Sigmoid colon (tissue), 7 donors: Measurements from ENCODE around the gene RARS2. TPM values are rescaled to one million over a fixed set of nuclear protein-coding genes. Genes with fewer than 3 reads are reported as not detected.

ENCODE experiments used
- DNase-seq: peaks from one replicate; pipeline ENCODE4 v3.0.0-alpha.2; 2019
- H3K27ac ChIP-seq, 4 donors: fragments of 200-600 bp; sonication (generic); one replicate each; pipeline ENCODE4 v1.5.1; 2016 to 2019; ENCODE audit warnings: mild to moderate bottlenecking in 1 of 4
- H3K27me3 ChIP-seq, 3 donors: fragments of 200-600 bp; sonication (generic); one replicate each; pipeline ENCODE4 v1.5.1; 2019; ENCODE audit warnings: mild to moderate bottlenecking in 1 of 3
- H3K36me3 ChIP-seq, 4 donors: fragments of 200-600 bp; sonication (generic); one replicate each; pipeline ENCODE4 v1.5.1; 2016 to 2019
- H3K4me1 ChIP-seq, 4 donors: fragments of 200-600 bp; sonication (generic); one replicate each; pipeline ENCODE4 v1.5.1; 2017 to 2019
- H3K4me3 ChIP-seq, 4 donors: fragments of 200-600 bp; sonication (generic); one replicate each; pipeline ENCODE4 v1.5.1; 2017 to 2019; ENCODE audit warnings: mild to moderate bottlenecking in 2 of 4, moderate library complexity in 1 of 4
- H3K9me3 ChIP-seq, 4 donors: fragments of 200-600 bp in 3 of 4; sonication (generic) in 3 of 4; one replicate each; pipeline versions ENCODE4 v1.5.1 to v1.6.1; 2013 to 2019
- CTCF ChIP-seq, 4 experiments: fragments of 450-650 bp in 3 of 4; fragments of 200-600 bp in 1 of 4; IDR thresholded peaks; one replicate each; pipeline ENCODE4 v1.5.1; 2016 to 2019; ENCODE audit warnings: antibody characterized with exemption in 4 of 4, mild to moderate bottlenecking in 3 of 4, moderate library complexity in 2 of 4
- EP300 ChIP-seq, 4 donors: sonication (generic); formaldehyde crosslinking; IDR thresholded peaks; one replicate each; pipeline ENCODE4 v1.6.1; 2017; ENCODE audit warnings: antibody characterized with exemption in 4 of 4
- POLR2A ChIP-seq, 2 donors: fragments of 450-650 bp; IDR thresholded peaks; one replicate each; pipeline ENCODE4 v1.6.1; 2016; ENCODE audit warnings: antibody characterized with exemption in 2 of 2, mild to moderate bottlenecking in 2 of 2, moderate library complexity in 2 of 2
- POLR2AphosphoS5 ChIP-seq, 4 donors: sonication (generic); formaldehyde crosslinking; IDR thresholded peaks; one replicate each; pipeline ENCODE4 v1.6.1; 2017; ENCODE audit warnings: antibody characterized with exemption in 4 of 4
- WGBS, 2 donors: extraction: QIAGEN DNeasy Blood & Tissue Kit; methylation state at CpG; one replicate each; pipeline ENCODE4 v1.1.7; 2013; 5-methylcytosine and 5-hydroxymethylcytosine counted together
- intact Hi-C: fragments of 100-400 bp; cut with DNase I; formaldehyde crosslinking; loops from one replicate; pipeline ENCODE4 v1.15.1; 2023
- polyA plus RNA-seq, 3 donors: library from polyadenylated mRNA; stranded (reverse); fragments of 200-250 nt; gene quantifications; one replicate each; pipeline ENCODE4 v1.2.3, GENCODE V29; 2013
- total RNA-seq, 4 donors: library from RNA; depleted of rRNA; stranded (reverse); fragments of >200 nt; gene quantifications; one replicate each; pipeline ENCODE4 v1.1.0, GENCODE V29; 2016
- donor health status: healthy with polysubstance abuse.
- donor health status: Bipolar disorder and iron deficiency.
- donor health status: healthy.

The RARS2 gene
- total and polyA plus RNA-seq, 7 donors: 18.3 to 34.2 (median 20.7) TPM

- intact Hi-C loops: no loop called here
- no peaks in the 10 kb centered on the region for H3K9me3 ChIP-seq
- TF ChIP-seq EP300 (IDR thresholded peaks at IDR 0.05): no peak
- TF ChIP-seq POLR2A (IDR thresholded peaks at IDR 0.05): no peak
- no peak for TF ChIP-seq CTCF (IDR thresholded peaks at IDR 0.05)
- no peak for TF ChIP-seq POLR2AphosphoS5 (IDR thresholded peaks at IDR 0.05)
- no peak overlapping the region for H3K27ac ChIP-seq
- H3K4me1 ChIP-seq: no peaks in the 10 kb centered on the region
- no peak for DNase-seq
- H3K36me3 ChIP-seq: peaks cover 0 to 52% (median 5%) of the 10 kb centered on the region in 4 donors
- 77 to 86% methylated on average over 1 of the region's 1 CpG for WGBS, 2 donors
- H3K4me3 ChIP-seq: no peak overlapping the region
- H3K27me3 ChIP-seq: no peaks in the 10 kb centered on the region
Measured at GRCh38 chr6:87544474-87544735, 45.4 kb downstream of the RARS2 start.

GRCh38 chr6:87543696-87544473 is 45.9 kb downstream of the RARS2 start:
- Histone ChIP-seq H3K27me3 (no peaks in the 10 kb centered on the region), H3K9me3 (no peaks in the 10 kb centered on the region), H3K27ac (no peak overlapping the region), H3K4me3 (no peak overlapping the region), H3K4me1 (no peaks in the 10 kb centered on the region), H3K36me3 (peaks cover 0 to 52% (median 5%) of the 10 kb centered on the region in 4 donors)
- WGBS, 2 donors: 89 to 94% methylated on average over 4 of the region's 4 CpGs
- no peak for DNase-seq
- no peak for TF ChIP-seq EP300 (IDR thresholded peaks at IDR 0.05)
- no peak for TF ChIP-seq CTCF (IDR thresholded peaks at IDR 0.05)
- no peak for TF ChIP-seq POLR2A (IDR thresholded peaks at IDR 0.05)
- no peak for TF ChIP-seq POLR2AphosphoS5 (IDR thresholded peaks at IDR 0.05)
- intact Hi-C loops: no loop called here

- H3K27ac ChIP-seq: no peak overlapping the region
- 95 to 99% methylated on average over 2 of the region's 2 CpGs for WGBS, 2 donors
- no peaks in the 10 kb centered on the region for H3K27me3 ChIP-seq
- H3K4me1 ChIP-seq: no peaks in the 10 kb centered on the region
- TF ChIP-seq CTCF (IDR thresholded peaks at IDR 0.05): no peak
- no peak for TF ChIP-seq EP300 (IDR thresholded peaks at IDR 0.05)
- TF ChIP-seq POLR2A (IDR thresholded peaks at IDR 0.05): no peak
- no peak for TF ChIP-seq POLR2AphosphoS5 (IDR thresholded peaks at IDR 0.05)
- intact Hi-C loops: no loop called here
- no peak overlapping the region for H3K4me3 ChIP-seq
- H3K36me3 ChIP-seq: peaks cover 0 to 46% (median 5%) of the 10 kb centered on the region in 4 donors
- H3K9me3 ChIP-seq: no peaks in the 10 kb centered on the region
- DNase-seq: no peak
Measured at GRCh38 chr6:87541744-87542143, 48.0 kb downstream of the RARS2 start.

- no peak overlapping the region for H3K27ac ChIP-seq
- intact Hi-C loops: no loop called here
- H3K9me3 ChIP-seq: no peaks in the 10 kb centered on the region
- TF ChIP-seq CTCF (IDR thresholded peaks at IDR 0.05): no peak
- no peak for TF ChIP-seq POLR2A (IDR thresholded peaks at IDR 0.05)
- TF ChIP-seq POLR2AphosphoS5 (IDR thresholded peaks at IDR 0.05): no peak
- TF ChIP-seq EP300 (IDR thresholded peaks at IDR 0.05): no peak
- no peak for DNase-seq
- no peaks in the 10 kb centered on the region for H3K4me1 ChIP-seq
- H3K27me3 ChIP-seq: no peaks in the 10 kb centered on the region
- 100% methylated on average over 1 of the region's 1 CpG for WGBS, 2 donors
- no peak overlapping the region for H3K4me3 ChIP-seq
- H3K36me3 ChIP-seq: peaks cover 0 to 46% (median 5%) of the 10 kb centered on the region in 4 donors
Measured at GRCh38 chr6:87541041-87541440, 48.7 kb downstream of the RARS2 start.

- Histone ChIP-seq H3K27ac (no peak overlapping the region), H3K9me3 (no peaks in the 10 kb centered on the region), H3K4me1 (no peaks in the 10 kb centered on the region), H3K4me3 (no peak overlapping the region), H3K36me3 (peaks cover 0 to 46% (median 5%) of the 10 kb centered on the region in 4 donors), H3K27me3 (no peaks in the 10 kb centered on the region)
- TF ChIP-seq POLR2A (IDR thresholded peaks at IDR 0.05) (no peak), EP300 (IDR thresholded peaks at IDR 0.05) (no peak), POLR2AphosphoS5 (IDR thresholded peaks at IDR 0.05) (no peak), CTCF (IDR thresholded peaks at IDR 0.05) (no peak)
- WGBS, 2 donors: 92 to 95% methylated on average over 4 of the region's 4 CpGs
- DNase-seq: no peak
- intact Hi-C loops: no loop called here
Measured at GRCh38 chr6:87540539-87540938, 49.2 kb downstream of the RARS2 start.
